CD4-positive, alpha-beta T cell (primary cell): ENCODE measurements around the gene HIP1. TPM values are rescaled to one million over a fixed set of nuclear protein-coding genes. Genes with fewer than 3 reads are reported as not detected.

Experiments
- ATAC-seq: fragments of 200-7000 bp; cut with Tn5 transposase; one replicate; pipeline ENCODE4 v1.10.0; 2022; ENCODE audit warnings: mild to moderate bottlenecking; ENCODE audit not compliant: poor library complexity
- CTCF ChIA-PET: fragments of 350-600 bp; sonication (Branson Sonifier 250); formaldehyde crosslinking; loops from one replicate; lab custom pipeline; 2021; ENCODE audit warnings: antibody characterized with exemption, inconsistent platforms; lab: Charles Lee
- POLR2A ChIA-PET: fragments of 350-600 bp; sonication (Branson Sonifier 250); formaldehyde crosslinking; loops from one replicate; lab custom pipeline; 2021; ENCODE audit warnings: antibody characterized with exemption, inconsistent platforms; lab: Charles Lee
- DNase-seq, 14 experiments: peaks; one replicate each; pipeline ENCODE4 v3.0.0-alpha.2; 2013 to 2020; ENCODE audit warnings: mixed read lengths in 2 of 14
- H3K27ac ChIP-seq, 2 donors: one replicate each; pipeline versions ENCODE4 v1.5.1 to v1.7.0; 2013; ENCODE audit warnings: low read length in 2 of 2, low read depth in 1 of 2, mild to moderate bottlenecking in 1 of 2
- H3K27me3 ChIP-seq, 2 experiments: 1 replicate in 1 of 2; 2 replicates in 1 of 2; pipeline versions ENCODE4 v1.6.1 to v1.7.0; 2013; ENCODE audit warnings: low read length in 2 of 2, control low read depth in 1 of 2, mild to moderate bottlenecking in 1 of 2, moderate library complexity in 1 of 2; ENCODE audit not compliant: insufficient read depth in 2 of 2, control insufficient read depth in 1 of 2
- H3K36me3 ChIP-seq: one replicate; pipeline ENCODE4 v1.6.1; 2013; ENCODE audit warnings: low read length, control low read depth; ENCODE audit not compliant: insufficient read depth
- H3K4me1 ChIP-seq: one replicate; pipeline ENCODE4 v1.6.1; 2013; ENCODE audit warnings: low read length, control low read depth; ENCODE audit not compliant: insufficient read depth
- H3K4me3 ChIP-seq: one replicate; pipeline ENCODE4 v1.5.1; 2013; ENCODE audit warnings: mild to moderate bottlenecking, low read length, moderate library complexity
- H3K9me3 ChIP-seq, 2 experiments: 1 replicate in 1 of 2; 2 replicates in 1 of 2; pipeline versions ENCODE4 v1.6.1 to v1.7.0; 2013; ENCODE audit warnings: low read length in 2 of 2, mild to moderate bottlenecking in 2 of 2, control low read depth in 1 of 2, moderate library complexity in 1 of 2; ENCODE audit not compliant: control insufficient read depth in 1 of 2, insufficient read depth in 1 of 2
- H3K27ac Mint-ChIP-seq: one replicate; pipeline ENCODE4 v1.8.0; 2020; ENCODE audit warnings: mixed read lengths
- H3K27me3 Mint-ChIP-seq: one replicate; pipeline ENCODE4 v1.8.0; 2021; ENCODE audit warnings: mixed read lengths
- H3K36me3 Mint-ChIP-seq: one replicate; pipeline ENCODE4 v1.8.0; 2021; ENCODE audit warnings: low read depth, mixed read lengths
- H3K4me1 Mint-ChIP-seq: one replicate; pipeline ENCODE4 v1.8.0; 2021; ENCODE audit warnings: low read depth, mixed read lengths
- H3K4me3 Mint-ChIP-seq: one replicate; pipeline ENCODE4 v1.8.0; 2020; ENCODE audit warnings: mild to moderate bottlenecking, mixed read lengths
- H3K9me3 Mint-ChIP-seq: one replicate; pipeline ENCODE4 v1.8.0; 2020; ENCODE audit warnings: mixed read lengths
- intact Hi-C, 2 experiments: fragments of 100-400 bp; cut with DNase I in 1 of 2; cut with micrococcal nuclease in 1 of 2; formaldehyde crosslinking; loops; one replicate each; pipeline versions ENCODE4 v1.15.1 to v1.9.0; 2023 to 2025; cut with DNase I, micrococcal nuclease
- total RNA-seq, 174 experiments: library from RNA in 2 of 174; stranded (reverse) in 2 of 174; gene quantifications; one replicate each; pipeline ENCODE4 v1.2.3 and lab custom pipeline; 2021 to 2026
- TF ChIP-seq, protein P1 (sequence below): fragments of 200-600 bp; IDR thresholded peaks from one replicate; pipeline ENCODE4 v1.8.0; 2022; ENCODE audit warnings: antibody characterized with exemption, mild to moderate bottlenecking

Gene HIP1
- total RNA-seq, 2 experiments from 2014 or later: 1.5 to 1.7 TPM

DNA sequence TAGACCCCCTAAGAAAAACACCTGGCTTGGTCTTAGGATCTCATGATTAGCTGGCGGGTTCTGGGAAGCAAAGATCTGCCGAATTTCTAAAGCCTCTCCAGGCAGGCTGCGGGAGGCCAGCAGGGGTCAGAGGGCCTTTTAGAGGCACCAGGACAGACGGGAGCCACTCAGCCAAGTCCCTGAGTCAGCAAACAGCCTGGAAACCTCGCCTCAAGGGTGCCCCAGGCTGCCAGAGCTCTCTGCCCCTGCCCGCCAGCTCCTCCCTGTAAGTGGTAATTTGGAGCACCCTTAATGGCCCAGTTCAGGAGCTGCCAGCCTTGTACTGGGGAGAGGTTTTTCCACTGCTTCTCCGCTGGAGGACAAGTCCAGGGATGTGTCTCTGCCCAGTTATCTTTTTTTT is 88.7 kb downstream of the HIP1 start:
- peaks cover 0 to 11% of the 10 kb centered on the region in 2 experiments for H3K9me3 ChIP-seq
- H3K9me3 Mint-ChIP-seq: no peaks in the 10 kb centered on the region
- H3K4me1 Mint-ChIP-seq: no peaks in the 10 kb centered on the region
- peaks cover 4% of the 10 kb centered on the region for H3K27me3 Mint-ChIP-seq
- H3K36me3 ChIP-seq: no peaks in the 10 kb centered on the region
- ChIA-PET POLR2A (no interaction called here), CTCF (no interaction called here)
- DNase-seq (no peak), ATAC-seq (no peak)
- H3K27ac Mint-ChIP-seq: no peak overlapping the region
- TF ChIP-seq, protein P1, sequence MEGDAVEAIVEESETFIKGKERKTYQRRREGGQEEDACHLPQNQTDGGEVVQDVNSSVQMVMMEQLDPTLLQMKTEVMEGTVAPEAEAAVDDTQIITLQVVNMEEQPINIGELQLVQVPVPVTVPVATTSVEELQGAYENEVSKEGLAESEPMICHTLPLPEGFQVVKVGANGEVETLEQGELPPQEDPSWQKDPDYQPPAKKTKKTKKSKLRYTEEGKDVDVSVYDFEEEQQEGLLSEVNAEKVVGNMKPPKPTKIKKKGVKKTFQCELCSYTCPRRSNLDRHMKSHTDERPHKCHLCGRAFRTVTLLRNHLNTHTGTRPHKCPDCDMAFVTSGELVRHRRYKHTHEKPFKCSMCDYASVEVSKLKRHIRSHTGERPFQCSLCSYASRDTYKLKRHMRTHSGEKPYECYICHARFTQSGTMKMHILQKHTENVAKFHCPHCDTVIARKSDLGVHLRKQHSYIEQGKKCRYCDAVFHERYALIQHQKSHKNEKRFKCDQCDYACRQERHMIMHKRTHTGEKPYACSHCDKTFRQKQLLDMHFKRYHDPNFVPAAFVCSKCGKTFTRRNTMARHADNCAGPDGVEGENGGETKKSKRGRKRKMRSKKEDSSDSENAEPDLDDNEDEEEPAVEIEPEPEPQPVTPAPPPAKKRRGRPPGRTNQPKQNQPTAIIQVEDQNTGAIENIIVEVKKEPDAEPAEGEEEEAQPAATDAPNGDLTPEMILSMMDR: no peak
- intact Hi-C loops: no loop called here
- no peak overlapping the region for H3K4me3 ChIP-seq
- no peak overlapping the region for H3K27ac ChIP-seq
- H3K27me3 ChIP-seq: no peaks in the 10 kb centered on the region
- H3K36me3 Mint-ChIP-seq: no peaks in the 10 kb centered on the region
- H3K4me1 ChIP-seq: no peaks in the 10 kb centered on the region
- H3K4me3 Mint-ChIP-seq: no peak overlapping the region

DNA sequence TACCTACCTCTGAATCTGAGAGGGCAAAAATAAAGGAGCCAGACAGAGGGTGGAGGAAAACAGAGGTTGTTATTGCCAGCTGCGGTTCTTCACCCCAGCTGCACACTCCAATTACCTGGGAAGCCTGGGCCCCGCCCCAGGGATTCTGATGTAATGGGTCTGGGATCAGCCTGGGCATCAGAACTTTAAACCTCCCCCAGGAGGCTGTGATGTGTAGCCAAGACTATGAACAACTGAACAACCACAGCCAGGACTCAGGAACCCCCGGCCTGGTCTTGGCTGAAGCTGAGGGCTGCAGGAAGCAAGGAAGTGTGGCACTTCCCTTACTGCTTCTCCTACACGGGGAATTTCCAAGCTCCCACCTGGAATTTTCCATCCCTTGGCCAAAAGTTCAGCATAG is 89.3 kb downstream of the HIP1 start:
- Histone ChIP-seq H3K27ac (no peak overlapping the region), H3K27me3 (no peaks in the 10 kb centered on the region), H3K9me3 (peaks cover 0 to 11% of the 10 kb centered on the region in 2 experiments), H3K4me3 (no peak overlapping the region), H3K4me1 (no peaks in the 10 kb centered on the region), H3K36me3 (no peaks in the 10 kb centered on the region)
- no peaks in the 10 kb centered on the region for H3K36me3 Mint-ChIP-seq
- ChIA-PET CTCF (no interaction called here), POLR2A (no interaction called here)
- intact Hi-C loops: no loop called here
- ATAC-seq: no peak
- H3K9me3 Mint-ChIP-seq: no peaks in the 10 kb centered on the region
- TF ChIP-seq, protein P1: no peak
- no peak overlapping the region for H3K4me3 Mint-ChIP-seq
- H3K4me1 Mint-ChIP-seq: no peaks in the 10 kb centered on the region
- no peak overlapping the region for H3K27ac Mint-ChIP-seq
- peaks cover 4% of the 10 kb centered on the region for H3K27me3 Mint-ChIP-seq
- no peak for DNase-seq

DNA sequence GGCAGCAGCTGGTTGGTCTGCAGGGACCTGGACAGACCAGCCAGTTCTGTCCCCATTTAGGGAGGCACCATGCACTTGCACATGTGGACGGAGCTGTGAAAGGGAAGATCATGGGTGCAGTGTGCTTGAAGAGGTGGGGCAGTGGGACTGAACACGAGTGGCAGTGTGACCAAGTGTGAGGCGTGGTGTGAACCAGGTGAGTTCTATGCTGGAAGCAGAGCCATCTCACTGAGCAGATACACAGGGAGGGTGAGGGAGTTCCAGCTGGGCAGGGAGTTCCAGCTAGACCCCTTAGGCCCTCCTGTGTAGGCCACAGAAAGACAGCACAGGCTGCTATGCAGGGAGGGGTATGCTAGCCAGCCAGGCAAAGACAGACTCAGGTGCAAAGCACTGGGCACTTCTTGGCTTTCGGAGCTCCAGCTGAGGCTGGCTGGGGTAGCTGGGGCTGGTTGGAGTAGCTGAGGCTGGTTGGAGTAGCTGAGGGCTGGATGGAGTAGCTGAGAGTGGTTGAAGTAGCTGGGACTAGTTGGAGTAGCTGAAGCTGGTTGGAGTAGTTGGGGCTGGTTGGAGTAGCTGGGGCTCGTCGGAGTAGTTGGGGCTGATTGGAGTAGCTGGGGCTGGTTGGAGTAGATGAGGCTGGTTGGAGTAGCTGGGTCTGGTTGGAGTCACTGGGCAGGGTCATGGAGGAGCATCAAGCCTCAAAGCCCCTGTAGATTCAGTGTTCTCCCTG is 90.9 kb downstream of the HIP1 start:
- ATAC-seq (no peak), DNase-seq (no peak)
- no peaks in the 10 kb centered on the region for H3K27me3 ChIP-seq
- Mint-ChIP-seq H3K4me1 (no peaks in the 10 kb centered on the region), H3K27ac (no peak overlapping the region), H3K36me3 (no peaks in the 10 kb centered on the region), H3K9me3 (no peaks in the 10 kb centered on the region), H3K4me3 (no peak overlapping the region), H3K27me3 (peaks cover 4% of the 10 kb centered on the region)
- intact Hi-C loops: no loop called here
- peaks cover 0 to 21% of the 10 kb centered on the region in 2 experiments for H3K9me3 ChIP-seq
- H3K36me3 ChIP-seq: no peaks in the 10 kb centered on the region
- H3K4me3 ChIP-seq: no peak overlapping the region
- H3K4me1 ChIP-seq: no peaks in the 10 kb centered on the region
- TF ChIP-seq, protein P1: no peak
- H3K27ac ChIP-seq: no peak overlapping the region
- CTCF ChIA-PET: no interaction called here
- POLR2A ChIA-PET: no interaction called here
